Neural crest cell (in vitro differentiated cells): ENCODE measurements around the gene GPS2. TPM values are rescaled to one million over a fixed set of nuclear protein-coding genes. Genes with fewer than 3 reads are reported as not detected.

Experiments
- DNase-seq: peaks from one replicate; pipeline ENCODE4 v3.0.0; 2021; ENCODE audit warnings: low read depth, mixed read lengths, low spot score
- H3K27ac Mint-ChIP-seq: one replicate; pipeline ENCODE4 v1.8.0; 2021; ENCODE audit warnings: mild to moderate bottlenecking, mixed read lengths; ENCODE audit not compliant: unreplicated experiment
- H3K27me3 Mint-ChIP-seq: 2 replicates; pipeline ENCODE4 v1.8.0; 2021; ENCODE audit warnings: low read depth, mild to moderate bottlenecking, mixed read lengths
- H3K36me3 Mint-ChIP-seq: 2 replicates; pipeline ENCODE4 v1.8.0; 2021; ENCODE audit warnings: low read depth, mild to moderate bottlenecking, mixed read lengths
- H3K4me1 Mint-ChIP-seq: 2 replicates; pipeline ENCODE4 v1.8.0; 2021; ENCODE audit warnings: mixed read lengths
- H3K4me3 Mint-ChIP-seq: one replicate; pipeline ENCODE4 v1.8.0; 2021; ENCODE audit warnings: mild to moderate bottlenecking, mixed read lengths
- H3K9me3 Mint-ChIP-seq: 2 replicates; pipeline ENCODE4 v1.8.0; 2021; ENCODE audit warnings: mixed read lengths
- total RNA-seq: library from RNA; stranded (reverse); gene quantifications from 2 replicates; pipeline ENCODE4 v1.2.1, GENCODE V29; 2021
- TF ChIP-seq, protein P1 (sequence below): fragments of 200-600 bp; sonication (generic); conservative IDR thresholded peaks from 2 replicates; pipeline ENCODE4 v1.5.0; 2021; ENCODE audit warnings: antibody characterized with exemption, mild to moderate bottlenecking

The GPS2 gene
- total RNA-seq, 1 donor from 2014 or later: 84.2 TPM

DNA sequence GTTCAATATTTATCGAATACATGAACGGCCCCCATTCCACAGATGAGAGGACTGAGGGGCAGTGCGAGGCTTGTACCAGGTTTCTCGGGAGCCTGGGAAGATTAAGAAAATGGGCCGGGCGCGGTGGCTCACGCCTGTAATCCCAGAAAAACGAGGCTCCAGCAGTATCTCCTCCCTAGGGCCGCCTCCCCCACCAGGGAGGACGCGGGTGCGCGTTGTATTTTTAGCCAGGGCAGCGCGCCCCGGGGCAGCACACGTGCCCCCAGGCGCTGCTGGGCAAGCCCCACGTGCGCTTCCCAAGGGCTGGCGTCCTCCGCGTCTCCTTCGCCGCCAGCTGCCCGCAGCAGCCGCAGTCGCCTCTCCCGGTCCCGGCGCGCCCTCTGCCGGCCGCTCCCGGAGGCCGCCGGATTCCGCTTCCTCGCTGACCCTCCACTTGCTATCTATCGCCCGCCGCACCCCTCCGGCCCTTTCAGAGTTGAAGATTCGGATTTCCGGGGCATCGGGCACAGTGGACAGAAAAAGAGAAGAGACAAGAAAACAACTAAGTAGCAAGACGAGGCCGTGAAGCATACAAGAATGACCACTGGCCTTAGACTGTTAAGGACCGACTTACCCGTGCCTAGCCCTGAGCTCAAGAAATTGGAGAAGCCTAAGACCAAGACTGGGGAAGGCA lies 18.8 kb downstream of the GPS2 start:
- H3K27ac Mint-ChIP-seq: no peak overlapping the region
- DNase-seq: peak; percentile 87
- H3K27me3 Mint-ChIP-seq: peaks cover 63% of the 10 kb centered on the region
- no peaks in the 10 kb centered on the region for H3K9me3 Mint-ChIP-seq
- peak overlapping the region; percentile 44 for H3K4me3 Mint-ChIP-seq
- TF ChIP-seq, protein P1, sequence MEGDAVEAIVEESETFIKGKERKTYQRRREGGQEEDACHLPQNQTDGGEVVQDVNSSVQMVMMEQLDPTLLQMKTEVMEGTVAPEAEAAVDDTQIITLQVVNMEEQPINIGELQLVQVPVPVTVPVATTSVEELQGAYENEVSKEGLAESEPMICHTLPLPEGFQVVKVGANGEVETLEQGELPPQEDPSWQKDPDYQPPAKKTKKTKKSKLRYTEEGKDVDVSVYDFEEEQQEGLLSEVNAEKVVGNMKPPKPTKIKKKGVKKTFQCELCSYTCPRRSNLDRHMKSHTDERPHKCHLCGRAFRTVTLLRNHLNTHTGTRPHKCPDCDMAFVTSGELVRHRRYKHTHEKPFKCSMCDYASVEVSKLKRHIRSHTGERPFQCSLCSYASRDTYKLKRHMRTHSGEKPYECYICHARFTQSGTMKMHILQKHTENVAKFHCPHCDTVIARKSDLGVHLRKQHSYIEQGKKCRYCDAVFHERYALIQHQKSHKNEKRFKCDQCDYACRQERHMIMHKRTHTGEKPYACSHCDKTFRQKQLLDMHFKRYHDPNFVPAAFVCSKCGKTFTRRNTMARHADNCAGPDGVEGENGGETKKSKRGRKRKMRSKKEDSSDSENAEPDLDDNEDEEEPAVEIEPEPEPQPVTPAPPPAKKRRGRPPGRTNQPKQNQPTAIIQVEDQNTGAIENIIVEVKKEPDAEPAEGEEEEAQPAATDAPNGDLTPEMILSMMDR: peak; percentile 96
- no peaks in the 10 kb centered on the region for H3K36me3 Mint-ChIP-seq
- H3K4me1 Mint-ChIP-seq: peaks cover 21% of the 10 kb centered on the region

DNA sequence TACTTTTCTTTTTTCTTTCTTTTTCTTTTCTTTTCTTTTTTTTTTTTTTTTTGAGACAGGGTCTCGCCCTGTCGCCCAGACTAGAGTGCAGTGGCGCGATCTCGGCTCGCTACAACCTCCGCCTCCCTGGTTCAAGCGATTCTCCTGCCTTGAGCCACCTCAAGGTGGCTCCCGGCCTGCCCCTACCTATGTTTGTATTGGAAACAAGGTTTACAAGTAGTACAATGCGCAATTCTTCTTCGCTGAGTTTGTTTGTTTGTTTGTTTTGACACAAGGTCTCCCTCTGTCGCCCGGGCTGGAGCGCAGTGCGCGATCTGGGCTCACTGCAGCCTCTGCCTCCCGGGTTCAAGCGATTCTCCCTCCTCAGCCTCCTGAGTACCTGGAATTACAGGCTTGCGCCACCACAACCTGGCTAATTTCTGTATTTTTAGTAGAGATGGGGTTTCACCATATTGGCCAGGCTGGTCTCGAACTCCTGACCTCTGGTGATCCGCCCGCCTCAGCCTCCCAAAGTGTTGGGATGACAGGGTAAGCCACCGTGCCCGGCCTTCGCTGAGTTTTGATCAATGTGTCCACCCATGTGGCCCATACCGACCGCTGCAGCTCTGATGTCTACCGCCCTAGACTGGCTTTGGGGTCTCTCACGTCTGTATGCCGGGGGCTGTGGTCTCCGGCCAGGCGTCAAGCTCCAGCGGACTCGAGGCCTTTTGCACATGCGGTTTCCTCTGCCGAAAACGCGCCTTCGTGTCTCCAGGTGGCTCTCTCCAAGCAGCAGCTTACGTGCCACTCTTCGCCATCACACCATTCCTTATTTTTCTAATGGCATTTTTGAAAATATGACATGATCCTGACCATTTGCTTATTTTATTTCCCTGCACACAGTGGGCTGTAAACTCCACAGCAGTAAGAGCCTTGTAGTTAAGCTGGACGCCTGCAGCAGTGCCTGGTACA lies 19.7 kb downstream of the GPS2 start:
- no peak overlapping the region for H3K27ac Mint-ChIP-seq
- H3K4me1 Mint-ChIP-seq: peaks cover 21% of the 10 kb centered on the region
- no peaks in the 10 kb centered on the region for H3K36me3 Mint-ChIP-seq
- peaks cover 72% of the 10 kb centered on the region for H3K27me3 Mint-ChIP-seq
- TF ChIP-seq, protein P1: no peak
- no peak for DNase-seq
- no peaks in the 10 kb centered on the region for H3K9me3 Mint-ChIP-seq
- peak overlapping the region; percentile 76 for H3K4me3 Mint-ChIP-seq

DNA sequence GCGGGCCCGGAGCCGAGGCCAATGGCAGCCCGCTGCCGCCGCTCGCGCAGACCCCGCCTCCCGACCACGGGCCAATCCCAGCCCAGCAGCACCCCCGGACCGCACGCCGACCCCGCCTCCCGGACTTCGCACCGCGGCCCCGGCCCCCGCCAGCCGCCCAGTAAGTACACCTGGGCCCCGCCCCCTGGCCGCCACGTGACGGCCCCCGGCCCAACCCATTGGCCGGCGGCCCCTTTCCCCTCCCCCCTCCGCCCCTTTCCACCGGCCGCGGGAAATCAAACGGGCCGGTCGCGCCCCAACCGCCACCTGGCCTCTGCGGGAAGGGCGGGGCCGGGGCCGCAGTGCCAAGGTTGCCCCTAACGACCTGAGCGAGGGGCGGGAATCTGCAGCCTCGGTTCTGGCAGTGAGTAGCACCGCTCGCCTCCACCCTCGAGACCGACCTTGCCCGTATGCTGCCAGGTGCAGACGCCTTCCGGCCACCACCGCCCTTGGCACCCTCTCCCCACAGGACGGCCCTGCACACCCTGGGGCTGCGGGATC lies 20.5 kb downstream of the GPS2 start, which contains the start of gene YBX2:
Gene YBX2, minus strand, starts transcription at position 26 of the 540 bp plus-strand sequence. CDS start 139 bp downstream, outside the sequence.
- Mint-ChIP-seq H3K36me3 (no peaks in the 10 kb centered on the region), H3K9me3 (no peaks in the 10 kb centered on the region), H3K27ac (no peak within 1 kb of the TSS), H3K27me3 (peaks cover 74% of the 10 kb centered on the region), H3K4me3 (peak within 1 kb of the TSS; percentile 76), H3K4me1 (peaks cover 21% of the 10 kb centered on the region)
- TF ChIP-seq, protein P1: no peak
- DNase-seq: peak; percentile 54

DNA sequence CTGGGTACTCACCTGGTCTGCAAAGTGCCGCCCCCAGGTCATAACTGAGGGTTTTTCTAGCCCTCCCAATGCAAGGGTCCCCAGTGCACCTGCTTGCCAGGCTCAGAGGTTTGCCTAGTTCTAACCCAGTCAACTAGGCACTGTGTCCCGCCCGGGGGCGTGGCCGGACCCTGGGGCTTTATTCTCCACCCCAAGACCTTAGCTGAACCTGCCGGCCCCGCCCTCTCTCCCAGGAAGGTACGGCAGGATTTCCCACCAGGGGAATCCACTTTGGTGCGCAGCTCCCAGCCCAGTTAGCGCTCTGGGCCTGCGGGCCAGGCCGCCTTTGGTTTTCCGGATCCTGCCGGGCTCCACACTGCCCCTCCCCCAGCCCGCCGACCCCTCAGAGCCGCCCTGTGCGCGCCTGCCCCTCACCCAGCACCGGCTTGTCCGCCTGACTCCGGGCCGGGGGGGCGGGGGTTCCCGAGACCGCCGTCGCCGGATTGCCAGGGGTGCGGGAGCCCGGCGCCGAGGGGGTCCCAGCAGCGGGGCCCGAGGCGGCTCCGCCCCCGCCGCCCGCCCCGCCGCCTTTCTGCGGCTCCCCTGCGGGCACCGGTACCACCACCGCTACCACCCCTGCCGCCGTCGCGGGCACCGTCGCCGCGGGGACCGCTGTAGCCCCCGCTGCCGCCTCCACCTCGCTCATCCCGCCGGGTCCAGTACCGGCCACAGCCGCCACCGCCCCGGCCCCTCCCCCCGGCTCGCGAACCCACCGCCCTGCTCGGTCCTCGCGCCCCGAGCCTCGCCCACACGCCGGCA lies 21.1 kb downstream of the GPS2 start:
- H3K36me3 Mint-ChIP-seq: no peaks in the 10 kb centered on the region
- H3K4me1 Mint-ChIP-seq: peaks cover 21% of the 10 kb centered on the region
- H3K27me3 Mint-ChIP-seq: peaks cover 74% of the 10 kb centered on the region
- no peak for DNase-seq
- no peak overlapping the region for H3K27ac Mint-ChIP-seq
- H3K9me3 Mint-ChIP-seq: no peaks in the 10 kb centered on the region
- H3K4me3 Mint-ChIP-seq: peak overlapping the region; percentile 52
- TF ChIP-seq, protein P1: no peak

DNA sequence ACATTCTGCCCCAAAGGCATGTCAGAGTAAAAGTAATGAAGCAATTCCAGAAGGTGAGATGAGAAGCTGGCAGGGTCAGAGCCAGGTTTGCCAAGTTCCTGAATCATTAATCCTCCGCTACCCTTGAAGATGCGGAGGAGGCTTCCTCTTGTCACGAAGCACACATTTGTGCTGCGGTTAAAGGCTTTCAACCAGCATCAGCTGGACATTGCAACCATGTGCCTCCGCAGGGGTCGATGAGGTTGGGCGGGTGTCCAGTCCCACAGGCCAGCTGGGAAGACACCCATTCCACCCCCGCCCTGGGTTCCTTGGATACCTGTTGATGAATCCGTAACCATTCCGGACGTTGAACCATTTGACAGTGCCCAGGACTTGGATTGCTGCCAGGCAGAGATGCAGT lies 22.0 kb downstream of the GPS2 start:
- H3K27me3 Mint-ChIP-seq: peaks cover 70% of the 10 kb centered on the region
- no peaks in the 10 kb centered on the region for H3K36me3 Mint-ChIP-seq
- H3K4me1 Mint-ChIP-seq: peaks cover 21% of the 10 kb centered on the region
- H3K27ac Mint-ChIP-seq: no peak overlapping the region
- H3K4me3 Mint-ChIP-seq: peak overlapping the region; percentile 52
- DNase-seq: no peak
- no peaks in the 10 kb centered on the region for H3K9me3 Mint-ChIP-seq
- TF ChIP-seq, protein P1: no peak
